WERI-Rb-1 (cell line): Measurements from ENCODE around the gene ZNF850.

Source experiments
- DNase-seq: peaks from one replicate; pipeline ENCODE4 v3.0.0-alpha.2; 2020
- H3K27ac ChIP-seq: fragments of 250-450 bp; sonication (Bioruptor Pico); 2 replicates; pipeline ENCODE4 v1.5.1; 2020; ENCODE audit warnings: mild to moderate bottlenecking, moderate library complexity
- H3K27me3 ChIP-seq: fragments of 250-450 bp; sonication (Bioruptor Pico); 2 replicates; pipeline ENCODE4 v1.5.1; 2021; ENCODE audit warnings: mild to moderate bottlenecking, low read depth, moderate library complexity; ENCODE audit not compliant: insufficient read depth, severe bottlenecking
- H3K36me3 ChIP-seq: fragments of 250-450 bp; sonication (Bioruptor Pico); 2 replicates; pipeline ENCODE4 v1.5.1; 2020; ENCODE audit warnings: mild to moderate bottlenecking, moderate library complexity
- H3K4me3 ChIP-seq: 2 replicates; pipeline ENCODE4 v1.5.1; 2011; ENCODE audit warnings: low read depth, mild to moderate bottlenecking, control low read depth, low read length
- H3K9me3 ChIP-seq: fragments of 250-450 bp; sonication (Bioruptor Pico); 2 replicates; pipeline ENCODE4 v1.5.1; 2021; ENCODE audit warnings: mild to moderate bottlenecking, moderate library complexity; ENCODE audit not compliant: severe bottlenecking
- CTCF ChIP-seq: IDR thresholded peaks from 2 replicates; pipeline ENCODE4 v1.5.1; 2011; ENCODE audit warnings: low read depth, mild to moderate bottlenecking, control low read depth, inconsistent platforms, low read length

Gene ZNF850

GRCh38 chr19:36772311-36773222 lies at the start of gene ZNF850:
TSS of gene ZNF850 (minus strand) at chr19:36772807. CDS start at chr19:36762606, 10,201 bp downstream.
- peak within 1 kb of the TSS; percentile 85 for H3K27ac ChIP-seq
- H3K27me3 ChIP-seq, result no peaks in the 10 kb centered on the region
- H3K4me3 ChIP-seq, result peak within 1 kb of the TSS; percentile 73
- no peaks in the 10 kb centered on the region for H3K9me3 ChIP-seq
- peaks cover 14% of the 10 kb centered on the region for H3K36me3 ChIP-seq
- DNase-seq, result peak; percentile 95
- TF ChIP-seq CTCF, result no peak

GRCh38 chr19:36821758-36822157 lies 49.2 kb upstream of the ZNF850 start:
- Histone ChIP-seq H3K27me3 (no peaks in the 10 kb centered on the region), H3K27ac (no peak overlapping the region), H3K9me3 (peaks cover 48% of the 10 kb centered on the region), H3K4me3 (no peak overlapping the region), H3K36me3 (peaks cover 76% of the 10 kb centered on the region)
- TF ChIP-seq CTCF, result no peak
- no peak for DNase-seq

GRCh38 chr19:36819130-36819630 lies 46.6 kb upstream of the ZNF850 start:
- Histone ChIP-seq H3K9me3 (peaks cover 56% of the 10 kb centered on the region), H3K27me3 (no peaks in the 10 kb centered on the region), H3K36me3 (peaks cover 83% of the 10 kb centered on the region), H3K4me3 (no peak overlapping the region), H3K27ac (no peak overlapping the region)
- TF ChIP-seq CTCF, result no peak
- DNase-seq, result no peak

- Histone ChIP-seq H3K9me3 (no peaks in the 10 kb centered on the region), H3K27ac (no peak overlapping the region), H3K4me3 (no peak overlapping the region), H3K36me3 (peaks cover 36% of the 10 kb centered on the region), H3K27me3 (no peaks in the 10 kb centered on the region)
- no peak for DNase-seq
- no peak for TF ChIP-seq CTCF
Measured at GRCh38 chr19:36807029-36807428, 34.4 kb upstream of the ZNF850 start.

- Histone ChIP-seq H3K4me3 (no peak overlapping the region), H3K36me3 (peaks cover 33% of the 10 kb centered on the region), H3K9me3 (no peaks in the 10 kb centered on the region), H3K27me3 (no peaks in the 10 kb centered on the region), H3K27ac (no peak overlapping the region)
- no peak for TF ChIP-seq CTCF
- no peak for DNase-seq
Measured at GRCh38 chr19:36805364-36805763, 32.8 kb upstream of the ZNF850 start.

GRCh38 chr19:36797786-36798108 lies 25.1 kb upstream of the ZNF850 start:
- H3K4me3 ChIP-seq, result peak overlapping the region; percentile 97
- DNase-seq, result no peak
- H3K36me3 ChIP-seq, result peaks cover 13% of the 10 kb centered on the region
- TF ChIP-seq CTCF, result no peak
- peak overlapping the region; percentile 84 for H3K27ac ChIP-seq
- no peaks in the 10 kb centered on the region for H3K27me3 ChIP-seq
- H3K9me3 ChIP-seq, result peaks cover 8% of the 10 kb centered on the region
